ENCODE data around the gene TRIM63. TPM values are rescaled to one million over a fixed set of nuclear protein-coding genes. Genes with fewer than 3 reads are reported as not detected.
A peak's percentile ranks its signal among the peaks of the same experiment; 100 is the strongest.

TRIM63 gene
- total and polyA plus RNA-seq, 9 of the 15 experiments (the other 6 are each of a cell fraction or from before 2014, with no cell fraction given), result 0.08 to 0.57 (median 0.36) TPM

GRCh38 chr1:26035959-26036755, 31.3 kb downstream of the TRIM63 start (continued):
- no peak for TF ChIP-seq THAP7 (CRISPR knock-in tag; IDR thresholded peaks at IDR 0.05)
- peak; percentile 74 for TF ChIP-seq VEZF1 (CRISPR knock-in tag; IDR thresholded peaks at IDR 0.05)
- TF ChIP-seq HDAC6 (IDR thresholded peaks at IDR 0.05; ENCODE audit: low read depth, low read length), result no peak
- TF ChIP-seq MBD2 (IDR thresholded peaks at IDR 0.05; ENCODE audit: borderline replicate concordance, low read depth), result no peak; the same call in 1 of the 2 replicates
- peak; percentile 31; the same call in 1 of the 2 replicates for TF ChIP-seq CEBPG (CRISPR knock-in tag; IDR thresholded peaks at IDR 0.05)
- no peak for TF ChIP-seq CEBPG (tag; conservative IDR thresholded peaks at IDR 0.05 in 1 of 2, IDR thresholded peaks at IDR 0.05 in 1 of 2)
- TF ChIP-seq THRAP3 (IDR thresholded peaks at IDR 0.05; ENCODE audit: borderline replicate concordance), result no peak
- TF ChIP-seq XRCC5 (IDR thresholded peaks at IDR 0.05; ENCODE audit: low read depth, low read length), result peak; percentile 97
- no peak for TF ChIP-seq TGIF2 (CRISPR knock-in tag; IDR thresholded peaks at IDR 0.05)
- TF ChIP-seq MEIS2 (IDR thresholded peaks at IDR 0.05; ENCODE audit: partially characterized antibody), result peak; percentile 27
- TF ChIP-seq ZBTB8A (IDR thresholded peaks at IDR 0.05; ENCODE audit: partially characterized antibody), result no peak
- no peak for TF ChIP-seq POLR2H (tag; IDR thresholded peaks at IDR 0.05; ENCODE audit: low read depth)
- no peak for TF ChIP-seq RBM22 (IDR thresholded peaks at IDR 0.05; ENCODE audit: low read depth, low read length, poor library complexity, severe bottlenecking)
- TF ChIP-seq HOMEZ (CRISPR knock-in tag; IDR thresholded peaks at IDR 0.05), result no peak
- peak; percentile 94 for TF ChIP-seq SMC3 (conservative IDR thresholded peaks at IDR 0.05; ENCODE audit: insufficient read depth, low read depth, low read length)
- TF ChIP-seq SMAD2 (IDR thresholded peaks at IDR 0.05; ENCODE audit: low read depth, low read length), result no peak
- no peak for TF ChIP-seq TAF7 (tag; IDR thresholded peaks at IDR 0.05)
- TF ChIP-seq ZNF354B (CRISPR knock-in tag; IDR thresholded peaks at IDR 0.05), result no peak
- peak; percentile 81 for TF ChIP-seq ATF3 (IDR thresholded peaks at IDR 0.05)
- TF ChIP-seq ATF3 (CRISPR knock-in tag; conservative IDR thresholded peaks at IDR 0.05), result 0 out of 2 replicates have a peak, but pooled peaks have one; percentile 25
- no peak for TF ChIP-seq IRF1 (CRISPR knock-in tag; IDR thresholded peaks at IDR 0.05; ENCODE audit: borderline replicate concordance)
- no peak for TF ChIP-seq U2AF1 (optimal IDR thresholded peaks at IDR 0.05; ENCODE audit: low read depth, low read length)
- TF ChIP-seq EWSR1 (IDR thresholded peaks at IDR 0.05; ENCODE audit: borderline replicate concordance, low read depth, partially characterized antibody), result no peak
